Measurements from ENCODE around the gene GNG7. TPM values are rescaled to one million over a fixed set of nuclear protein-coding genes. Genes with fewer than 3 reads are reported as not detected.

GNG7 gene
- total RNA-seq, 1 experiment from 2014 or later: 9.6 TPM

DNA sequence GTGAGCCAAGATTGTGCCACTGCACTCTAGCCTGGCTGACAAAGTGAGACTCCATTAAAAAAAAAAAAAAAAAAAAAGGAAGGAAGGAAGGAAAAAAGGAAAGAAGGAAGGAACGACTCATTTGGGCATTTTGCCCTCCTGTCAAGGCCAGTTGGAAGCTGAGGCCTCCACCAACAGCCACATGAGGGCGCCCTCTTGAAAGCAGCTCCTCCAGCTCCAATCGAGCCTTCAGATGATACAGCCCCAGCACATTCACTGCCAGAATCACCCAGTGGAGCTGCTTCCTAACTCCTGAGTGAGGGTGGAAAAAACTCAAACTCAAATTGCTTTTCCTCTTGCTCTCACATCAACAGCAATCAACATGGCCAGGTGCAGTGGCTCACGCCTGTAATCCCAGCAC lies 40.9 kb downstream of the GNG7 start:
- Mint-ChIP-seq H3K9me3 (peaks cover 25% of the 10 kb centered on the region), H3K4me1 (no peaks in the 10 kb centered on the region), H3K4me3 (no peak overlapping the region), H3K27ac (no peak overlapping the region), H3K36me3 (peaks cover 17% of the 10 kb centered on the region), H3K27me3 (ENCODE audit: low read depth) (peaks cover 3% of the 10 kb centered on the region)
- CTCF ChIA-PET: interaction anchor here (0.6 to 2.9 kb wide), 15 partner anchors 9 to 1603 kb away, joined by 3 to 20 read pairs (median 5); partner anchors contain the start of gene SGTA
- ATAC-seq (no peak), DNase-seq (ENCODE audit: low spot score) (peak; percentile 46)
- POLR2A ChIA-PET: interaction anchor here (0.7 kb wide), 1 partner anchor 51 kb away, joined by 3 read pairs; no protein-coding TSS in a partner anchor
- TF ChIP-seq RELA (CRISPR knock-in tag; IDR thresholded peaks at IDR 0.05; ENCODE audit: borderline replicate concordance) (no peak), CTCF (IDR thresholded peaks at IDR 0.05) (no peak), MYBL2 (CRISPR knock-in tag; IDR thresholded peaks at IDR 0.05) (no peak), ZBTB21 (CRISPR knock-in tag; IDR thresholded peaks at IDR 0.05; ENCODE audit: borderline replicate concordance) (no peak), ZNF671 (CRISPR knock-in tag; IDR thresholded peaks at IDR 0.05) (no peak)

DNA sequence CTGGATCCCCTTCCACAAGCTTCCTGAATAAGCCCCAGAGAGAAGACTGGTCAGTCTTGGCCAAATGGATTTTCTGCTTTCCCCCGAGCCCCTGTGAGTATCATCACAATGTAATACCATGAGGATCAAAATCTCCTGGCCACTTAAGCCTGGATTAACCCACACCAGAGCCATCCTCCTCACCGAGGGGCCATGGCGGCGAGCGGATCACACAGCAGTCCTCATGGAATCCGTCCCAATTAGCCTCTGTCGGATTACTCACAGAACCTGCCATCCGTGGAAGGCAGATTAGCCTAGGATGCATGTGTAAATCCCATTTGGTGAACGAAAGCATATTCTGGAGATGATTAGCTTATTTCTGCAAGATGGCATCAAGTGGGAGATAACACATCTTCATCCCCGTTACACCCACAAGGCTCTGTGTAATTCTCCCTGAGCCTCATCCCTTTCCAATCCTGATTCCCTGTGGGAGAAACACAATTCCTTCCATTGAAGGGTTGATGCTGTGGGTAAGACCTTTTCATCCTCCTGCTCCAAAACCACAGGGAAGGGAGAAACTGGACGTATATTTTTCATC lies 42.5 kb downstream of the GNG7 start:
- Mint-ChIP-seq H3K9me3 (peaks cover 25% of the 10 kb centered on the region), H3K4me3 (no peak overlapping the region), H3K27ac (no peak overlapping the region), H3K4me1 (no peaks in the 10 kb centered on the region), H3K27me3 (ENCODE audit: low read depth) (peaks cover 3% of the 10 kb centered on the region), H3K36me3 (peaks cover 17% of the 10 kb centered on the region)
- ATAC-seq: no peak
- no peak for TF ChIP-seq FOXP1 (CRISPR knock-in tag; IDR thresholded peaks at IDR 0.05; ENCODE audit: borderline replicate concordance)
- no peak for TF ChIP-seq CREB1 (CRISPR knock-in tag; IDR thresholded peaks at IDR 0.05)
- TF ChIP-seq NFYB (CRISPR knock-in tag; conservative IDR thresholded peaks at IDR 0.05; ENCODE audit: low read depth): no peak
- TF ChIP-seq FOXP4 (CRISPR knock-in tag; IDR thresholded peaks at IDR 0.05): no peak
- no peak for TF ChIP-seq SP1 (CRISPR knock-in tag; conservative IDR thresholded peaks at IDR 0.05)
- TF ChIP-seq RORB (CRISPR knock-in tag; IDR thresholded peaks at IDR 0.05): no peak
- TF ChIP-seq, protein P1, sequence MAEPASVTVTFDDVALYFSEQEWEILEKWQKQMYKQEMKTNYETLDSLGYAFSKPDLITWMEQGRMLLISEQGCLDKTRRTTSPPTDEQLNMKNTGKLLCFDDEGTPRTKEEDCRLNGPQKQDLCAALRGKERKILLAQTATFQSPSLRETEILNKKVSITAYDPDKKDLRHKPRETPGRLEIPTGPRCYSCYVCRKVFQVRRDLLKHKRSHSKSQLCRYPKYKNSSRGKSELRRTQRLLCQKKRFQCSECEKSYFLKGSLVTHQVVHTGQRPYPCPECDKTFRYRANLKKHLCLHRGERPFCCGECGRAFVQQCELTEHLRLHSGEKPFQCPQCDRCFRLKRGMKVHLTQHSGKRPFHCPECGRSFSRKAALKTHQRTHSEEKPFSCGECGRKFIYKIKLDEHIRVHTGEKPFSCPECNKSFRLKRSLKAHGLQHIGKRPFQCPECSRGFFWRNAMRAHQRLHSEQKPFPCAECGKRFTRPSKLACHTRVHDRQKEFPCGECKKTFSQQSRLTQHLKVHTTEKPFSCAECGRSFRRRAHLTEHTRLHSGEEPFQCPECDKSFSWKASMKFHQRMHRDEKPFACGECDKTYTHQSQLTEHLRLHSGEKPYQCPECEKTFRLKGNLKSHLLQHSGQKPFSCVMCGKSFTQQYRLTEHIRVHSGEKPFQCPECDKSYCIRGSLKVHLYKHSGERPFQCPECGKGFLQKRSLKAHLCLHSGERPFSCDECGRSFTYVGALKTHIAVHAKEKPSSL (CRISPR knock-in tag; conservative IDR thresholded peaks at IDR 0.05): no peak
- TF ChIP-seq TEAD4 (CRISPR knock-in tag; IDR thresholded peaks at IDR 0.05): no peak
- TF ChIP-seq HMGXB4 (CRISPR knock-in tag; IDR thresholded peaks at IDR 0.05): no peak
- TF ChIP-seq AR (CRISPR knock-in tag; IDR thresholded peaks at IDR 0.05): no peak
- no peak for TF ChIP-seq NR2C2 (CRISPR knock-in tag; IDR thresholded peaks at IDR 0.05)
- no peak for TF ChIP-seq ZNF532 (CRISPR knock-in tag; IDR thresholded peaks at IDR 0.05; ENCODE audit: borderline replicate concordance)
- POLR2A ChIA-PET: no interaction called here
- DNase-seq (ENCODE audit: low spot score): no peak
- CTCF ChIA-PET: interaction anchor here (2.4 to 2.9 kb wide), 2 partner anchors 11 to 227 kb away, joined by 6 to 20 read pairs; no protein-coding TSS in a partner anchor

Data from WTC11 (cell line).